Brain microvascular endothelial cell (primary cell): Measurements from ENCODE around the gene CACNA1S.

Source experiments
- DNase-seq: peaks from one replicate; pipeline ENCODE4 v3.0.0-alpha.2; 2020
- H3K27ac ChIP-seq: fragments of 250-450 bp; sonication (Bioruptor Pico); 2 replicates; pipeline ENCODE4 v1.5.1; 2020; ENCODE audit warnings: mild to moderate bottlenecking, moderate library complexity
- H3K27me3 ChIP-seq: fragments of 250-450 bp; sonication (Bioruptor Pico); replicated peaks from 2 replicates; pipeline ENCODE4 v1.5.1; 2020; ENCODE audit warnings: mild to moderate bottlenecking
- H3K36me3 ChIP-seq: fragments of 250-450 bp; sonication (Bioruptor Pico); replicated peaks from 2 replicates; pipeline ENCODE4 v1.5.1; 2020; ENCODE audit warnings: mild to moderate bottlenecking
- H3K4me3 ChIP-seq: 2 replicates; pipeline ENCODE4 v1.5.1; 2011; ENCODE audit warnings: low read depth, mild to moderate bottlenecking, control low read depth, low read length, moderate library complexity
- in situ Hi-C: cut with HindIII; loops from 2 replicates; pipeline ENCODE4 v1.10.0; 2017; ENCODE audit warnings: low sequenced_read_pairs, low pct_ligation_motif_present
- TF ChIP-seq, protein P1 (sequence below): IDR thresholded peaks from 2 replicates; pipeline ENCODE4 v1.5.1; 2011; ENCODE audit warnings: low read depth, mild to moderate bottlenecking, moderate library complexity, low read length, control low read depth, inconsistent platforms; ENCODE audit errors: missing control alignments

The CACNA1S gene

DNA sequence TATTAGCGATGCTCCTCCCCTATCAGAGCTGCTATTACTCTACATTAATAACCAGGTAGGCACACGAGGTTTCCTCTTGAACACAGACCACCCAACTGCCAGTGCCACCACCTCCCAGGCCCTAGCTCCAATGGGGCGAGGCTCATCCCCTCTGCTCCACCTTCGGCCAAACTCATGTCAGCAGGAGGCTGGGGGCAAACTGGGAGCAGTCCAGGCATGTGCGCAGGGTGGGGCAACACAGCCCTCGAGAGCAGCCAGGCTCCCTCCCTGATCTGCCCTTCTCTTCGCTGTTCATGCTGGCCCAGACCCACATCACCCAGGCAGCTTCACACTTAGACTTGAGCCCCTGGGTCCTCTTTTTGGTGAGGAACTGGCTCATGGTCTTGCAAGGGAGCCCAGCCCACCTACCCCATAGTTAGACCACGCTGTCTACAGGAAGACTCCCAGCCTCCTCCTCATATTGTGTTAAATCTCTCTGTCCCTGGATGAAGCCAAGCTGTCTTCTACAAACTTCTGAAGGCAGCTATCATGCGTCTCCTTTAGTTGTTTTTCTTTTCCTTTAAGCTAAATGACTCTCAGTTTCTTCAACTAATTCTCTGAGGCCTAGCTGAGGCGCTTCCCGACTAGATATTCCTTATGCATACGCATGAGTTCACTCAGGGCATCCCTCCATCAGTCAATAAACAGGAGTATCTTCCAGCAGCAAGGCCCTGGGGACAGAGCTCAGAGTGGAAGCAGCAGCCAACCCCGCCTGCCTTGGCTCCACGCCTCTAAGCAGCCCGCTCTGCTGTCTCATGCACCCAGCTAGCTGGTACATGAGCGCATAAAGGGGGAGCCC, 30.0 kb upstream of the CACNA1S start:
- TF ChIP-seq, protein P1, sequence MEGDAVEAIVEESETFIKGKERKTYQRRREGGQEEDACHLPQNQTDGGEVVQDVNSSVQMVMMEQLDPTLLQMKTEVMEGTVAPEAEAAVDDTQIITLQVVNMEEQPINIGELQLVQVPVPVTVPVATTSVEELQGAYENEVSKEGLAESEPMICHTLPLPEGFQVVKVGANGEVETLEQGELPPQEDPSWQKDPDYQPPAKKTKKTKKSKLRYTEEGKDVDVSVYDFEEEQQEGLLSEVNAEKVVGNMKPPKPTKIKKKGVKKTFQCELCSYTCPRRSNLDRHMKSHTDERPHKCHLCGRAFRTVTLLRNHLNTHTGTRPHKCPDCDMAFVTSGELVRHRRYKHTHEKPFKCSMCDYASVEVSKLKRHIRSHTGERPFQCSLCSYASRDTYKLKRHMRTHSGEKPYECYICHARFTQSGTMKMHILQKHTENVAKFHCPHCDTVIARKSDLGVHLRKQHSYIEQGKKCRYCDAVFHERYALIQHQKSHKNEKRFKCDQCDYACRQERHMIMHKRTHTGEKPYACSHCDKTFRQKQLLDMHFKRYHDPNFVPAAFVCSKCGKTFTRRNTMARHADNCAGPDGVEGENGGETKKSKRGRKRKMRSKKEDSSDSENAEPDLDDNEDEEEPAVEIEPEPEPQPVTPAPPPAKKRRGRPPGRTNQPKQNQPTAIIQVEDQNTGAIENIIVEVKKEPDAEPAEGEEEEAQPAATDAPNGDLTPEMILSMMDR = no peak
- H3K36me3 ChIP-seq = peaks cover 45% of the 10 kb centered on the region
- H3K27ac ChIP-seq = no peak overlapping the region
- DNase-seq = no peak
- H3K4me3 ChIP-seq = no peak overlapping the region
- no peaks in the 10 kb centered on the region for H3K27me3 ChIP-seq
- in situ Hi-C loops = no loop called here

DNA sequence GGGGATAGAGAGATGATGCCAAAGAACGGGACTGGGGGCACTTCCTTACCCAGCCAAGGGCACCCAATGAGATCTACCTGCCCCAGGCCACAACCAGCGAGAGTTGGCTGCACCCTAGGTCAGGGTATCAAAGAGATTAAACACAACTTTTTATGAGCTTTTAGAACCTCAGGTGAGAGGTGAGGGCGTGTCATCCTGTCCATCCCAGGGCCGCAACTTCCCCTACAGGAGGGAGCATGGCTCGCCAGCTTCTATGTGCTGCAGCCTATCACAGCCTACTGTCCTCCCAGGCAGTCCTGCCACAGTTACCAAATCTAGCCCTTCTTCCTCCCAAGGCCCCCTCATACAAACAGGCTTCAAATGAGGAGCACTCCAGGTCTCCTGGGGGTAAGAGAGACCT, 29.2 kb upstream of the CACNA1S start:
- TF ChIP-seq, protein P1 = no peak
- no peak overlapping the region for H3K27ac ChIP-seq
- DNase-seq = no peak
- H3K36me3 ChIP-seq = peaks cover 42% of the 10 kb centered on the region
- in situ Hi-C loops = no loop called here
- no peak overlapping the region for H3K4me3 ChIP-seq
- no peaks in the 10 kb centered on the region for H3K27me3 ChIP-seq

GRCh38 chr1:201140941-201141260, 28.7 kb upstream of the CACNA1S start:
- DNase-seq = no peak
- in situ Hi-C loops = no loop called here
- H3K36me3 ChIP-seq = peaks cover 39% of the 10 kb centered on the region

DNA sequence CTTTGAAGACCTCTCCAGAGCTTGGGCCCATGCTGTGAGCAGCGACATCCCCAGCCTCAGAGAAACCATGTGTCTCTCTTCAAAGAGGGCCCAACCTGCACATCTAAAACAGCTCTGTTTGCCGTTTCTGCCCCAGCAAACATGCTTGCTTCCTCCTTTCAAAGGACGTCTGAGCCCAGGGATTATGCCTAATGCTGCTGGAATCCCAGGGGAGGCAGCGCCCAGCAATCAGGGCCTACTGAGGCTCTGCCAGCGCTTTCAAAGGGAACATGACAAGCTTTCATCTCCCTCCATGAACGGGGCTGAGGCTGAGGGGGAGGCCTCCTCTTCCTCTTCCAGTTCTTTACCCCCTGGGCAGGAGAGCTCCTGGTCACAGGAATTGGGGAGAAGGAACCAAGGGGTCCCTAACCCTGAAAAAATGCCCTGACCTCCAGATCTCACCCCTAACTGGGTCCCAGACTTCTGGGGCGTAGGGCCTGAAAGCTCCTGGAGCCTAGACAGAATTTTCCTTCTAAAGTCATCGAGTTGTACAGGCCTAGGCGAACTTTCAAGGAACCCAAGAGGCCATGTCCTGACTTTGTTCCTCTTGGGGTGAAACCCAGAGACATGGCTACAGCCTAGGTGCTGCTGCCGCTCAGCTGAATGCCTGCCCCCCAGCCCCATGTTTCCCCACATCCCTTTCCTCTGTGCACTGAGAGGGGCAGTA, 28.2 kb upstream of the CACNA1S start:
- Histone ChIP-seq H3K4me3 (no peak overlapping the region), H3K36me3 (peaks cover 38% of the 10 kb centered on the region), H3K27ac (no peak overlapping the region), H3K27me3 (no peaks in the 10 kb centered on the region)
- in situ Hi-C loops = no loop called here
- DNase-seq = no peak
- TF ChIP-seq, protein P1 = no peak

More at GRCh38 chr1:201140941-201141260, 28.7 kb upstream of the CACNA1S start:
- no peak overlapping the region for H3K27ac ChIP-seq
- H3K4me3 ChIP-seq = no peak overlapping the region
- TF ChIP-seq, protein P1 = no peak
- H3K27me3 ChIP-seq = no peaks in the 10 kb centered on the region

- Histone ChIP-seq H3K27ac (no peak overlapping the region), H3K27me3 (no peaks in the 10 kb centered on the region), H3K36me3 (peaks cover 36% of the 10 kb centered on the region), H3K4me3 (no peak overlapping the region)
- DNase-seq = no peak
- in situ Hi-C loops = no loop called here
- TF ChIP-seq, protein P1 = no peak
Measured at GRCh38 chr1:201139756-201140155, 27.5 kb upstream of the CACNA1S start.
